ENCODE measurements around the gene CTNNA2.

Gene CTNNA2

DNA sequence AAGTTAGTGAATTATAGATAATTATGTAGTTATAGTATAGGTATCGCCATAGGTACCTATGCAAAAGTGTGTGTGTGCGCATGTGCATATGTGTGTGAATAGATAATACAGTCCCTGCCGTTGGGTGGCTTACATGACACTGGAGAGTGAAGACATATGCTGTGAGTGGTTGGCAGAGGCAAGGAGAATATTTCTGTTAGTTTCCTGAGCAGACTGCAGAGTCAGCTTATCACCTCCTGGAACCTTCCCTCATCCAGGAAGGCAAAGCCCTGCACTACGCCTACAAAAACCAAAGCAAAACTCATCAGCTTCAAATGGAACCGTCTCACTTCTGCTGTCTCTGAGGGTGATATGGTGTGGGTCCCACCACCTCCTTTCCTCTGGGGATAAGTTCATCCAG, 609.8 kb downstream of the CTNNA2 start:
- in situ Hi-C loops (cut with HindIII; ENCODE audit: low pct_ligation_motif_present, low sequenced_read_pairs): no loop called here
- Histone ChIP-seq H3K36me3 (replicated peaks) (no peaks in the 10 kb centered on the region), H3K27me3 (replicated peaks) (no peaks in the 10 kb centered on the region), H3K27ac (no peak overlapping the region), H3K4me3 (ENCODE audit: low read depth, low read length) (no peak overlapping the region)
- TF ChIP-seq, protein P1, sequence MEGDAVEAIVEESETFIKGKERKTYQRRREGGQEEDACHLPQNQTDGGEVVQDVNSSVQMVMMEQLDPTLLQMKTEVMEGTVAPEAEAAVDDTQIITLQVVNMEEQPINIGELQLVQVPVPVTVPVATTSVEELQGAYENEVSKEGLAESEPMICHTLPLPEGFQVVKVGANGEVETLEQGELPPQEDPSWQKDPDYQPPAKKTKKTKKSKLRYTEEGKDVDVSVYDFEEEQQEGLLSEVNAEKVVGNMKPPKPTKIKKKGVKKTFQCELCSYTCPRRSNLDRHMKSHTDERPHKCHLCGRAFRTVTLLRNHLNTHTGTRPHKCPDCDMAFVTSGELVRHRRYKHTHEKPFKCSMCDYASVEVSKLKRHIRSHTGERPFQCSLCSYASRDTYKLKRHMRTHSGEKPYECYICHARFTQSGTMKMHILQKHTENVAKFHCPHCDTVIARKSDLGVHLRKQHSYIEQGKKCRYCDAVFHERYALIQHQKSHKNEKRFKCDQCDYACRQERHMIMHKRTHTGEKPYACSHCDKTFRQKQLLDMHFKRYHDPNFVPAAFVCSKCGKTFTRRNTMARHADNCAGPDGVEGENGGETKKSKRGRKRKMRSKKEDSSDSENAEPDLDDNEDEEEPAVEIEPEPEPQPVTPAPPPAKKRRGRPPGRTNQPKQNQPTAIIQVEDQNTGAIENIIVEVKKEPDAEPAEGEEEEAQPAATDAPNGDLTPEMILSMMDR (IDR thresholded peaks at IDR 0.05; ENCODE audit: low read depth, low read length, missing control alignments): no peak
- DNase-seq: no peak

DNA sequence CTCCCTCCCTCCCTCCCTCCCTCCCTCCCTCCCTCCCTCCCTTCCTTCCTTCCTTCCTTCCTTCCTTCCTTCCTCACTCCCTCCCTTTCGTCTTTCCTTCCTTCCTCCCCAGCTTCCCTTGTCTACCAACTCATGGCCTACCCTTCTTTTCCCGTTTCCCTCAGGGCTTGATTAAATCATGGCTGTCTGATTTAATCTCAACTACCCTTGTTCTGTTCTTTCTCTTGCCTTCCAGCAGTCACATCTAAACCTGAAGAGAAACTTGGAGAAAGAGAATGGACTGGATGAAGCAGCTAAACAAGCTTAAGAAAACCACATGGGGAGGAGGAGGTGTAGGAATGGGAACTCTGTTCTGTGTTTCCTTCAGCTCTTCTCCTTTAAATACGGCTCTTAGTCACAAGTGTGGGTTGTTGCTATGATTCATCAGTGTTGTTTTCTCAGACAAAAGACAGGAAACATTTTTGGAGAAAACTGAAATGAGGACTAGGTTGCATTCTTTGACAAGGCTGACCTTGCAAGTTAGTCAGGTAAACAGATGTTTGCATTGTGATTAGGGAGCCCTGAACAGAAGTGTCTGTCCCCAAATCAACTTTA, 613.8 kb downstream of the CTNNA2 start:
- Histone ChIP-seq H3K4me3 (ENCODE audit: low read depth, low read length) (no peak overlapping the region), H3K36me3 (replicated peaks) (no peaks in the 10 kb centered on the region), H3K27ac (no peak overlapping the region), H3K27me3 (replicated peaks) (no peaks in the 10 kb centered on the region)
- TF ChIP-seq, protein P1 (IDR thresholded peaks at IDR 0.05; ENCODE audit: low read depth, low read length, missing control alignments): no peak
- no peak for DNase-seq
- in situ Hi-C loops (cut with HindIII; ENCODE audit: low pct_ligation_motif_present, low sequenced_read_pairs): no loop called here

DNA sequence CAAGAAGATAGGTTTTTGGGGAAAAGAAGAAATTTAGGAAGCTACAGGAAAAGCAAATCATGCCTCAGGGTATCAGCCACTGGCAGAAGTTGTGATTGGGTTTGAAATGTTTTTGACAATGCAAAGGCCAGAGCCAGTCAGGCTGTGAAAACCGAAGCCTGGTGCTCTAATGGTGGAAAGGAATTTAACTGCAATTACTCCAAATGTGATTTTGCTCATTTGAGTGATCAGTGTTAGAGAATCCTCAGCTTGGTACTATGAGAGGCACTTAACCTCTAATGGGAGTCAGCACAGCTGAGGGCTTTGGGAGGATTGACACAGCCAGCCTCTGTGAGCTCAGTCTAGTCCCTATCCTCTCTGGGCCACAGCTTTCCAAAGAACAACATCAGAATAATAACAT, 615.2 kb downstream of the CTNNA2 start:
- H3K36me3 ChIP-seq (replicated peaks): no peaks in the 10 kb centered on the region
- TF ChIP-seq, protein P1 (IDR thresholded peaks at IDR 0.05; ENCODE audit: low read depth, low read length, missing control alignments): no peak
- no peak for DNase-seq
- in situ Hi-C loops (cut with HindIII; ENCODE audit: low pct_ligation_motif_present, low sequenced_read_pairs): no loop called here
- H3K4me3 ChIP-seq (ENCODE audit: low read depth, low read length): no peak overlapping the region
- H3K27ac ChIP-seq: no peak overlapping the region
- H3K27me3 ChIP-seq (replicated peaks): no peaks in the 10 kb centered on the region

DNA sequence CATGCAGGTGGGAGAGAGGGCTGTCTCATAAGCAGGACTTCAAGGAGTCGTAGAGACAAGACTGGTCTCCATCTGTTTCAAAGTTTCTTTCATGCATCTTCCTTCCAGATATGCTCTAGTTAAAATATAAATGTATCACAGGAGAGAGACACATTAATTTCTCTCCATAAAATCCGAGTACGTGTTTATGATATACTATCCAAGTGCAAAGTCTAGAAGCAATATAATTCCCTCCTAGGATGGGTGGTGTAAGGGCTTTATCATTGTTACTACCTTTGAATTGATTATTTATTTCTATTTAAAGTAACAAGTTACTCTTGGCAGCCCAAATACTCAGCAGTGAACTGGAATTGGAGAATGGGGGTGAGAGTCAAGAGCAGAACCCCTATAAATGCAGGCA, 619.4 kb downstream of the CTNNA2 start:
- in situ Hi-C loops (cut with HindIII; ENCODE audit: low pct_ligation_motif_present, low sequenced_read_pairs): no loop called here
- Histone ChIP-seq H3K36me3 (replicated peaks) (no peaks in the 10 kb centered on the region), H3K27ac (no peak overlapping the region), H3K27me3 (replicated peaks) (no peaks in the 10 kb centered on the region), H3K4me3 (ENCODE audit: low read depth, low read length) (no peak overlapping the region)
- TF ChIP-seq, protein P1 (IDR thresholded peaks at IDR 0.05; ENCODE audit: low read depth, low read length, missing control alignments): no peak
- no peak for DNase-seq

DNA sequence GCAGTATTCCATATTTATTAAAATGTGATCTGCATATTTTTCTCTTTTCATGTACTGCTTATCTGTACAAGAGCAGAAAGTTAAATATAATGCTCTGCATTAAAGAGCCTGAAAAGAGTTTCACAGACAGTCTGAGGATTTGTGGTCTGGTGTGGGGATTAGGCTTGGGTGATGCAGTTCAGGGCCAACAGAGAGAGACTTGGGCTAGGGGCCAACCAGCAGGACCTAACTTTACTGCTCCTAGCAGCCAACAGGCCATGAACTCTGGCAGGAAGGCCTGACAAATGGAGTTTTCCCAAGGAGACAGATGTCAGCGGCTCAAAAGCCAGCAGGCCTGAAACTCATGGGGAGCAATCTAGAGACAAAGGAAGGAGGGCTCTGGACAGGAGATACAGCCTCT, 622.1 kb downstream of the CTNNA2 start:
- H3K27ac ChIP-seq: no peak overlapping the region
- in situ Hi-C loops (cut with HindIII; ENCODE audit: low pct_ligation_motif_present, low sequenced_read_pairs): no loop called here
- H3K27me3 ChIP-seq (replicated peaks): no peaks in the 10 kb centered on the region
- no peak for DNase-seq
- no peak overlapping the region for H3K4me3 ChIP-seq (ENCODE audit: low read depth, low read length)
- TF ChIP-seq, protein P1 (IDR thresholded peaks at IDR 0.05; ENCODE audit: low read depth, low read length, missing control alignments): no peak
- H3K36me3 ChIP-seq (replicated peaks): no peaks in the 10 kb centered on the region

DNA sequence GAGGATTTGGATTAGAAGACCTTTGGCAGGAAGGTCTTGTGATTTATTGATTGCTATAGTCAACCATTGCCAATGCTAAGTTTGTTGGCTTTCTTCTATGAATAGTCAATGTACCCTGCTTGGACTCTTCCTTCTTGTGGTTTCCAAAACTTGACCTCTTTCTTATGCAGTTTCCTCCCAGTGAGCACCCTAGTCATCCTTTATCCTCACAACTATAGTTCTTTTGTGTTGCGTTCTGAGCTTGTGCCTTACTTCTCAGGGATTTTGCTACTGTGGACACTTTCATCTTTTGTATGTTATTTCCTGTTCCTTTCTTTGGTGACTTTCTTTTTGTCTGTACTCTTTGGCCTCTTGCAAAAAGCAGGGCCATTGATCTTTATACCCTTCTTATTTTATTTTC, 623.5 kb downstream of the CTNNA2 start:
- TF ChIP-seq, protein P1 (IDR thresholded peaks at IDR 0.05; ENCODE audit: low read depth, low read length, missing control alignments): no peak
- no peak for DNase-seq
- in situ Hi-C loops (cut with HindIII; ENCODE audit: low pct_ligation_motif_present, low sequenced_read_pairs): no loop called here
- H3K27ac ChIP-seq: no peak overlapping the region
- no peaks in the 10 kb centered on the region for H3K36me3 ChIP-seq (replicated peaks)
- no peaks in the 10 kb centered on the region for H3K27me3 ChIP-seq (replicated peaks)
- no peak overlapping the region for H3K4me3 ChIP-seq (ENCODE audit: low read depth, low read length)

Measured in brain microvascular endothelial cell (primary cell).